Measurements from ENCODE around the gene IL23R.

Gene IL23R

GRCh38 chr1:67307251-67308060 is 141.2 kb downstream of the IL23R start, which contains the start of gene IL12RB2:
Gene IL12RB2 (plus strand): TSS chr1:67307873. CDS start chr1:67320369, 12,496 bp downstream.
- no peak for DNase-seq

GRCh38 chr1:67308136-67308535 is 141.9 kb downstream of the IL23R start:
- no peak for DNase-seq
